Measurements from ENCODE around the gene FAHD1. TPM values are rescaled to one million over a fixed set of nuclear protein-coding genes. Genes with fewer than 3 reads are reported as not detected.

Gene FAHD1
- total RNA-seq, 1 donor from 2014 or later: 26.0 TPM

- no peak for DNase-seq
Observed at GRCh38 chr16:1817276-1817589, 9.8 kb upstream of the FAHD1 start.

DNA sequence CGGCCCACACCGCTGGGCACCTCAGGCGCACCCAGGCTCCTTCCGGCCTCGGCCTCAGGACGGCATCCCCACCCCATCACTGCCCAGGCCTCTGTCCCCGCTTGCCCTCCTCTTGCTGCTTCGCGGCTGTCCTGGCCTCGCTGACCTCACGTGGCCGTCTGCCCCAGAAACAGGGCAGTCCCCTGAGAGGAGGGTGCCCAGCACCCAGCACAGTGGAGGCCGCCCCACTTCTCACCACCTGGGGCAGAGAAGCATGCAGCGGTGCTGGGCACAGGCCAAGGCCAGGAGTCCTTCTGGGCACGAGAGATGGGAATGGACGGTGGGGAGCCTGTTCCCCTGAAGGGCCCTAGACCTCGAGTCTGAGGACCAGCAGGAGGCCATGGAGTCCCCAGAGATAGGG is 9.3 kb upstream of the FAHD1 start:
- no peak for DNase-seq

GRCh38 chr16:1818204-1818872 is 8.7 kb upstream of the FAHD1 start:
- DNase-seq: no peak

DNA sequence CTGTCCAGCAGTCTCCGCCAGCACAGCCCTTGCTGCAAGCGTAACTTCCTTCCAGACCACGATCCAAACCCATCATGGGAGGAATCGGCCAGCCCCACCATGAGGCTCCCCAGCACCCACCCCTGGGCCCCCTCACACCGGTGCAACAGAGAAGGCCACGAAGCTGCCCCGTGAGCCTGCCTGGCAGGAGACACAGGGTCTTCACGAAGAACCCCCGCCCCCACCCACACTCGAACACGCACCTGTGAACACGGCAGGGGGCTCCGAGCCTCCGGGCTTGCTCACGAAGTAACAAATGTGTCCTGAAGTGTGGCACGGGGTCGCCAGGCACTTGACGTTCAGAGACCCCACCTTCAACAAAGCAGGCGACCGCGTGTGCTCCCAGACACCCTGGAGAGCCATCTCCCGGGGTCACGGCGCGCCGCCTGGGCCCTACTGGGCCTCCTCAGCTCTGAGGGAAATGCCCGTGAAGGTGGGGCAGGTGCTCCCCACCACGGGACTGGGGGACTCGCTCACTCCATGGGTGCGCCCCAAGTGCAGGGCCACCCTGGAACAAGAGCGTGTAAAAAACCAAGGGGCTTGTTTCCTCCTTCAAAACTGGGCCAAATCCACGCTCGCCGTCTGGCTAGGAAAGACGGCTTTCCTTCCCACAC is 8.0 kb upstream of the FAHD1 start:
- no peak for DNase-seq

GRCh38 chr16:1819611-1820010 is 7.4 kb upstream of the FAHD1 start:
- no peak for DNase-seq

GRCh38 chr16:1820096-1820945 is 6.7 kb upstream of the FAHD1 start:
- no peak for DNase-seq

- no peak for DNase-seq
Observed at GRCh38 chr16:1820946-1821290, 6.1 kb upstream of the FAHD1 start.

GRCh38 chr16:1821861-1822611 is 5.0 kb upstream of the FAHD1 start:
- DNase-seq: no peak

- DNase-seq: no peak
Observed at GRCh38 chr16:1822801-1823200, 4.2 kb upstream of the FAHD1 start.

- DNase-seq: no peak
Observed at GRCh38 chr16:1823821-1824220, 3.2 kb upstream of the FAHD1 start.

- no peak for DNase-seq
Observed at GRCh38 chr16:1825381-1825863, 1.6 kb upstream of the FAHD1 start.

DNA sequence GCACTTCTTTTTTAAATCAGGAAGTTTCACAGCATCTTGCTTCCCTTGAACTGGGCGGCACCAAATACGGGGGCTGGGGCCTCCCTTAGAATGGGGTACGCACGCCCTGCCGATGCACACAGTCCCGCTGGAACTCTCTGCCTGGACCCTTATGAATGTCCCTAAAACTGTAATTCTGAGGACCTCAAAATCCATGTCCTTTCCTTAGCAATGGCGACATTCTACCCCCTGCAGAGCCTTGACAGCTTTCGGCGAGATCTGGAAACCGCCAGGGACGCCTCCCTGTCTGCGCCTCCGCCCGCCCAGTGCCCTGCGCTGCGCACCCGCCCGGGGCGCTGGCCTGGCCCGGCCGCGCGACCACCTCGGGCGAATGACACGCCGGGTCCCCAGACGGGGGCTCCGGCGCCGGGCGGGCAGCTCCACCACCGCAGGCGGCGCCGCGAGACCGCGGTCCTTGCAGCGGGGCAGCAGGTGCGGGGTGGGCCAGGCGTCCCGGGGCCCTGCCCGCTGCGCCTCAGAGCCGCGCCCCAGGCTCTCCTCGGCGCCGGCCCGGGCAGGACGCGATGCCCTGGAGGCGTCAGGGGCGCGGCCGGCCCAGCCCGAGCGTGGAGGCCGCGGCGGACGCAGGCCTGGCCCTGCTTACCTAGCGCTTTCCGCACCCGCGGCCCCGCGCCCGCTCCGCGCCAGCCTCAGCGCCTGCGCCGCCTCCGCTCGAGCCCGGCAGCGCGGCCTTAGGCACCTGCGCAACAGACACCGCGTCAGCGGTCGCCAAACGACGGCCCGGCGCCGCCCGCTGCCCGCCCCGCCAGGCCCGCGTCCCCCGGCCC is 929 bp upstream of the FAHD1 start:
- no peak for DNase-seq

GRCh38 chr16:1828645-1829410 is 1.8 kb downstream of the FAHD1 start:
- no peak for DNase-seq

DNA sequence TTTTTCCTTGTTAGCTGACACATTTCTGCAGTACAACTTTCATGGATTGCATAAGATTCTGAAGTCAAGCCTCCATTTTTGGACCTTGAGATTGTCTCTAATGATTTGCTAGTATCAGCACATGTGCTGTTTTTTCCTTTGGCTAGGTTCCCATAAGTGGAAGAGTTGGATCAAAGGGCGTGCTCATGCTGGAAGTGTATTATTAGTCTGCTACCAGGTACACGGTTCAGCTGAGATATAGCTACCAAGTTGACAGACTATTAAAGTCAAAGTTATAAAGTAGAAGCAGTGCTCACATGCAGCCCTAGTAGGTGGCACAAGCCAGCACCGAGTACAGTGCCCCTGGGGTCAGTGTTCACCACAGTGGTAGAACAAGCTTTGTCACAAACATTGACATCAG is 3.2 kb downstream of the FAHD1 start:
- no peak for DNase-seq

DNA sequence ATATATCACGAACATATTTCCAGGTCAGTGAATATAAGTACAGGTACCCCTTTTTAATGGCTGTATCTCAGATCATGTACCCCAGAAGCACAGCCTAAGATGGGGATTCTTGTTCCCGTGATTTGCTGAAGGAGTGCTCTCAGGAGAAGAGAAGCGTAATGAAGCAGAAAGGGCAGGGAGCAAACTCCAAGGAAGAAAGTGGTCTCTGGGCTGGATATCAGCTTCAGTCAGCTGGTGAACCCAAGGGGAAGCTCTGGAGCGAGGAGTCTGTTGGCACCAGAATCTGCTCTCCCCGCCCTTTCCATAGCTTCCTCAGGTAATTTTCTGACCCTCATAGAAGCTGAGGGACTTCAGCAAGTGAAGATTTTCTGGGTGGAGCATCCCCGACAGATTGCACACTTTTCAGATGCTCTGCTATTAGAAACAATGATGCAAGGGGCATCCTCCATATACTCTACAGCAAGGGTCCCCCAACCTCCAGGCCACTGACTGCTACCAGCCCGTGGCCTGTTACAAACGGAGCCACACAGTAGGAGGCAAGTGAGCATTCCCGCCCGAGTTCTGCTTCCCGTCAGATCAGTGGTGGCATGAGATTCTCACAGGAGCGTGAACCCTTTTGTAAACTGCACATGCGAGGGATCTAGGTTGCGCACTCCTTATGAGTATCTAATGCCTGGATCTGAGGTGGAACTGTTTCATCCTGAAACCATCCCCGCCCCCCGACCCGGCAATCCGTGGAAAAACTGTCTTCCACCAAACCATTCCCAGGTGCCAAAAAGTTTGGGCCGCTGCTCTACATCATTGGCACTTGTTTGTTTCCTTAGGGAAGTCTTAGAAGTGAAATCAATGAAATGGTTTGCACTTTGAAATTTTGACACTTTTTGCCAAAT is 4.4 kb downstream of the FAHD1 start:
- DNase-seq: no peak

DNA sequence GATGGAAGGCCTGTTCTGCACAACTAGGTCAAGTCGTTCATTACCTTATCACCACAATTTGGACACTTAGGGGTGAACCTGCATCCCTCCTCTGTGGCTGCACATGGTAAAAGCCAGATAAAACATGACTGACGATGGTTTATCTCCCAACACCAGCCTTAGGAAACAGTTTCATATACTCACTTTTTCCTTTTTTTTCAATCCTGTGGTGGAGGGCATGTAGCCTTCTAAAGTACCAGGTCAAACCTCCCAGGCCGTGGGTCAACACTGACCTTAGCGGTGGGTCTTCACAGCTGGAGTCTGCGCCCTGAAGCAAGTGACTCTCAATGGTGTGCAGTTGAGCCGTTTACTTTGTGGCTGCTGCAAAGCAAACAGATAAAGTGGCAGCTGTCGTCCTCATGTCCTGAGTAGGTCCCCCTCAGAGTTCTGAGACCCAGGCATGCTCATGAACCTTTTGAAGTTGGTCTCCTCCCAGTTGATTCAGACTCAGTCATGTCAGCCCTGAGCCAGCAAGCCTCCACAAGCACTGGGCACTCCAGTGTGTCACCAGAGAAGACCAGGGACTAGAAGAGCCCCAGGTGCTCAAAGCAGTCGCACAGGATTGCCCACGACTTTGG is 5.9 kb downstream of the FAHD1 start:
- DNase-seq: no peak

DNA sequence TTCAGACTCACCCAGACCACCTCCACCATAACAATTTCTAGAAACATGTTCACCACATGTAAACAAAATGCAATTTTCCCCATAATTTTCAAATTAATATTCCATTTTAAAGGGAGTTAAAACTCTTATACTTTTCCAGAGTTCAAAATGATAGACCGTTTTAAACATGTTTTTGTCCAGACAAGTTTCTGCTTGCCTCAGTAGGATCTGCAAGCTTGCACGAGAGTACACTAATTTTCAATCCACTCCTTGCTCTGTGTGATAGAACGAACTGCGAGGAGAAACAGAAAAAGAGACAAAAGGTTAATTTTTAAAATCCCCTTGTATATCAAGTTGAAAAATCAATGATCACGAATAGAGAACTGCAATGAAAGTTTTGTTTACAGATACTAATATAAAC is 7.1 kb downstream of the FAHD1 start:
- no peak for DNase-seq

GRCh38 chr16:1839554-1839953 is 12.5 kb downstream of the FAHD1 start:
- no peak for DNase-seq

GRCh38 chr16:1845985-1846384 is 19.0 kb downstream of the FAHD1 start:
- DNase-seq: no peak

GRCh38 chr16:1846416-1846815 is 19.4 kb downstream of the FAHD1 start:
- no peak for DNase-seq
